ENCODE data around the gene PPM1H.

- TF ChIP-seq CTCF (IDR thresholded peaks at IDR 0.05; ENCODE audit: low read depth, low read length) (no peak), POLR2A (IDR thresholded peaks at IDR 0.05; ENCODE audit: extremely low read depth, insufficient read length) (no peak), MAX (IDR thresholded peaks at IDR 0.05; ENCODE audit: low read depth, low read length) (no peak), MYC (IDR thresholded peaks at IDR 0.05; ENCODE audit: low read depth, low read length) (no peak)
Measured at GRCh38 chr12:62737188-62737587, 197.8 kb downstream of the PPM1H start.
